HG03175 (cell line): ENCODE data around the gene FBXW7.

Source experiments
- ATAC-seq: cut with Tn5 transposase; IDR thresholded peaks from one replicate; pipeline ENCODE4 v1.9.1; 2021; ENCODE audit warnings: mild to moderate bottlenecking, moderate library complexity; ENCODE audit not compliant: unreplicated experiment

Gene FBXW7

DNA sequence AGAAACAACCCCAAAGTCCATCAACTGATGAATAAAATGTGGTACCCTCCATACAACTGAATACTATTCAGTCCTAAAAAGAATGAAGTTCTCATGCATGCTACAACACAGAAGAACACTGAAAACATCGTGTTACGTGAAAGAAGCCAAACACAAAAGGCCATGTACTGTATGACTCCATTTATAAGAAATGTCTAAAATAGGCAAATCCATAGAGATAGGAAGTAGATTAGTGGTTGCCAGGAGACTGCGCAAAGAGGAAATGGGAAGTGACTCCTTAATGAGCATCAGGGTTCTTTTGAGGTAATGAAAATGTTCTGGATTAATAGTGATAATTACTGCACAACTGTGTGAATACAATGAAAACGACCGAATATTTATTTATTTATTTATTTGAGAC is 23.4 kb downstream of the FBXW7 start:
- ATAC-seq = no peak

DNA sequence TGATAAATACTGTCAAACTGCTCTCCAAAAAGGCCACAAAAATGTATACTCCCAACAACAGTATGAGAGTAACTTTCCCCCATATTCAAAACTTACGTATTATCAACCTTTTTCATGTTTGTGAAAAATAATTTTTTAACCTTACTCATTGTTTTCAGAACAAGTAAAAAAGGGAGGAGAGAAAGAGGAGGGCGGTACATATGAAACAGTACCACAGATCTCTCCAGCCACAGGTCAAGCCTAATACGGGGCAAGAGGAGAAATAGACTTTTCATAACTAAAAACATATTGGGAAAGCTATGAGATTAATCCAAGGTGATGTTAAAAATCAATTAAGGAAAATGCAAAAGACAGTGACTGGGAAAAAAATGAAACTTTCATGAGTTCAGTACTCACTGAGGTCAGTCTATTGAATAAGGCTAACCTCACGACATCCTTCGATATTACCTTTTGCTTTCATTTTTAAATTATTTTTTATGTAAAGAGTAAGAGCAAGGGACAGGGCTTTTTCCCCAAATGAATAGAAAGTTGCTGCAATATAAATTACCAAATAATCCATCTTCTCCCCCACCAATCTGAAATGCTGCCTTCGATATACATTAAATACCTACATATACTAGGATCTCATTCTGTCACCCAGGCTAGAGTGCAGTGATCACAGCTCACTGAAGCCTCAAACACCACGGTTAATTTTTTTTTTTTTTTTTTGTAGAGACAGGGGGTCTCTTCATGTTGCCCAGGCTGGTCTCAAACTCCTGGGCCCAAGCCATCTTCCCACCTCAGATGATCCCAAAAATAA is 25.3 kb downstream of the FBXW7 start:
- ATAC-seq = peak; percentile 59

DNA sequence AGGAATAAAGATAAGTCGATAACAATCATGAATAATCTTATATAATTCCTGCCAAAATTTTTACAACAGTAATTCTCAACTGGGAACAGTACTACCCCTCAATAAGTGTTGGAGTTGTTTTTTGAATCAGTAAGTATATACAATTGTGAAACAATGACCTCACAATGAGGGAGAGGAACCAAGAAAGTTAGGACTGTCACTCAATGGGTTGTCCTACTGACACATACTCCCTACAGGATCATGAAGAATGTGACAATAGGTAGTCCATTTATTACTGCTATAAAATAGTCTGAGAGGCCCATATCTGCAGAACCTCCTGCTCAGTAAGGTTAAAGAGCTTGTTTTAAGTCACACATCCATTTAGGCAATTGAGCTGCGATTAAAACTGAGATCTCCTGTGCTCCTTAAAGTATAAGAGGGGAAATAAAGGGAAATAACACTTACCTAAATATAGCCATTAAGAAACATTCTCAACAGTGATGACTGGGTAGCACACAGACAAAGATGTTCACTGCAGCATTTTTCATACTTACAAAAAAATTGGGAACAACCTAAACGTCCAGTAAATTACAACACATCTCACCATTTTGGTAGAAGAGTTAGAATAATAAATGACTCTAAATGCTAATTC is 26.2 kb downstream of the FBXW7 start:
- ATAC-seq = no peak

DNA sequence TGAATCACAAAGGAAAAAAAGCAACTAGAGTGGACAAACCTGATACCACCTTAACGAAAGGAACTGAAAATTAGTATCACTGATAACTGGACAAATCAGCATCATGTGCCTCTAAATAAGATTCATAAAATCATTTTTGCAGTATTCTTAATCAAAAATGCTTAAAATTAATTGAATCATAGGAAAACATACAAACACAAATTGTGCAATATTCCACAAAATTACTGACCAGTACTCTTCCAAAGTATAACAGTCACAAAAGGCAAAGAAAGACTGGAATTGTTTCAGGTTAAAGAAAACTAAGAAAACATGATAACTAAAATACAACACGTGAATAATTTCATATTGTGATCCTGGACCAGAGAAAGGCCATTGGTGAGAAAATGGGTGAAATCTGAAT is 27.1 kb downstream of the FBXW7 start:
- no peak for ATAC-seq

DNA sequence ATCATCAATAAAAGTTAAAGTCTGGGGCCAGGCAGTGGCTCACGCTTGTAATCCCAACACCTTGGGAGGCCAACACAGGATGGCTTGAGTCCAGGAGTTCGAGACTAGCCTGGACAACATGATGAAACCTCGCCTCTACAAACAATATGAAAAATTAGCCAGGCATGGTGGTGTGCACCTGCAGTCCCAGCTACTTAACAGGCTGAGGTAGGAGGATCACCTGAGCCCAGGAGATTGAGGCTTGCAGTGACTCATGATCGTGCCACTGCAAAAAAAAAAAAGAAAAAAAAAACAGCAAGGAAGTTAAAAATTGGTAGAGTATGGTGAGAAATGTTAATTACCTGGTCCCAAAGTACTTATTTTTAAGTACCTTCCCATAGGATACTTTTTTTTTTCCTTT is 27.5 kb downstream of the FBXW7 start:
- ATAC-seq = no peak

DNA sequence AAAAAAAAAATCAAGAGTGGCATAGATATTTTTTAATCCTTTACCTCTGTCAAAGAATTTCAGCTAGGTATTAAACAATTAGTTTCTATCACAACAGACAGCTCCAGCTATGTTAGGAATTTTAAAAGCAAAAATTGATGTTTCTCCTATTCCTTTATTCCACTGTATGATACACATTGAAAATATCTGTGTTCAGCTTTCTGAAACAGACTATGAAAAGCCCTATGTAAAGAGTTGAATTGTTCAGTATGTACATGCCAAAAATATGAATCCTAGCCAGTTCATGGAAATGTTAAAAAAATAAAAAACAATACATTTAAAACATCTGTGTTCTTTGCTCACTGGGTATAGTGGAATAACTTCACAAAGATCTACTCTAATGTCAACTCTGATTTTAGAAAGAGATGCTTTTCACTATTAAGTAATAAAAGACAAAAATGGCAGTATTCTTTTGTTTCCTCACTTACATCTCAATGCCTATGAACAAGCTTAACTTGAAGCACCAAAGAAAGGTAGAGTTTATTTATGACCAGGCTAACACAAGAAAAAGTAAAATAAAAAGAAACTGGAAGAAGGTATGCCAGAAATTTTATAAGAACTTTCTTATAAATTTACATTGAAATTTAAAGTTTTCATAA is 32.1 kb downstream of the FBXW7 start:
- no peak for ATAC-seq

DNA sequence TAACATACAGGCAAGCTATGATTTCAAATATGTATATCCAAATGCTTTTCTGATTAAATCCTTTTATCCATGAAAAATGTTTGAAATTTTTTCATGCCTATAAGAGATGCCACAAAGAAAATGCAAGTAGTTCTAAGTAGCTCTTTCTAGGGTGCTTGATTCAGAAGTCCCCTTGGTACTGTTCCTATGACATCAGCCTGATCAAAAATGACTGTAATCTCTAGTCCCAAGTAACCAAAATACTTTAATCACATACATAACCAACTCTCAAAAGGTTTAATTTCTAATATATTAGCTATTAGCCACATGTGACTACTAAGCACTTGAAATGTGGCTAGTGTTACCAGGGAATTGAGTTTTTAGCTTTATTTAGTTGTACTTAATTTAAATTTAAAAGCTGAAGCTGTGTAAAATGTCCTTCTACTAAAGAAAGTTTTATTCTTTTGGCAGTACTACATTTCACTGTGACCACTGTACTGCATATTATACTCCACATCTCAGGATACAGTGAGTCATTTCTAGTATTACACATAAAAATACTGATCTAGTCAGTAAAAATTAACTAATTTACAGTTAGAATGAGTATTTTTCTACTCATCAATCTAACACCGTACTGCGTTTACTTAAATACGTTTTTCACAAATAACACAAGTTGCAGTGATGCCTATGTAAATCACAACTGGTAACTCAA is 33.9 kb downstream of the FBXW7 start:
- peak; percentile 52 for ATAC-seq

DNA sequence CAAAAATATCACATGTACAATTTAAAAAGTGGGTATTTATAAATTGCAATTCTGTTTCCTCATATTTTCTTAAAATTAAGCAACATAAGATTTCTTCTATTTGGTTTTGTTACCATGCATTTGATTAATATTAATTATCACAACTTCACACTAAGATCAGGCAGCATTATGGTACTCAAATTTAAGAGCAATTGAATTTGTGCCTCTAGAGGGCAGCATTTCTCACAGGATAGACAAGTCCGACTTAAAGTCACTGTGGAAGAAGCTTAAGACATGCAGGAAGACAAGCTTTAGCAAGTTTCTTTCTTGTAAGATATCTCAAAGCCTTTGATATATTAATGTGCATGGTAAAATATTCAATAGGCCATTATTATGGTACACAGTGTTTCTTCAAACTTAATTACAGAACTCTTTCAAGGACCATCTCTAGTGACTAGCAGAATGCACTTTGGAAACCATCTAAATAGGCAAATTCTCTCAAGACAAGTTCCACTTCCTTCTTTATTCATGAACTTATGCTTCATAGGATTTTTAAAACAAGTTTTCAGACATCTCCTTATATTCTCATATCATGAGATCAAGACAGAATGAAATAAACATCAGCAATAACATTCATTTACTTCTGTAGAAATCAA is 35.0 kb downstream of the FBXW7 start:
- ATAC-seq = peak; percentile 57

DNA sequence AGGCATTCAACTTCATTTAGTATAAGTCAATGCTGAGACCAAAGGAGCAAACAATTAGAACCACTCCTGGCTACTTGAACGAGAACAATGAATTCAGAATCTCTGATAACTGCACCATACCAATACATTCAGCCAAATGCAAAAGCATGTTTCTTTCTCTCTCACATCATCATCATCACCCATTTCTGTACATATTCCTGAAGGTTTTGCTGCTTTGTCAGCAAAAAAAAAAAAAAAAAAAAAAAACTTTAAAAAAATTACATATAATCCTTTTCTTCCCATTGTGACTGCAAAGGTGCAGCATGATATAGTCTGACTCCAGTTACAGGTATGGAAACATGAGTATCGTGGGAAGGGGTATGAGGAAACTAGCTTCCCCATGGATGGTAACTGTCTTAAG is 35.6 kb downstream of the FBXW7 start:
- ATAC-seq = no peak

DNA sequence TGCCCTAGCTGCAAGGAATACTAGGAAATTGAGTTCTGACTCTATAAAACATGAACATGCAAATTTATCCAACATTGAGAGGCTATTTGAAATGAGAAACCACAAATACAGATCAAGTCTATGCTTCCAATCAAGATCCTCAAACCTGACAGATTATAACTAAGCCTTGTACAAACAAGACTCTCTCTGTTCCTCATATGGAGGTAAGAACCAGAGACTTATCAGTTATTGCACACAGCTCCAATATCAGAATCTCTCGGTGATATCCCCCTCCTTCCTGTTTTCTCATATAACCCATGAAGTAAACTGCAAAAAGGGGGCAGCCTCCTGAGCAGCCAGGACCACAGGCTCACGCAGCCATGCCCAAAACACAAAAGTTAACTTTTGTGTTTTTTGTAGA is 36.5 kb downstream of the FBXW7 start:
- no peak for ATAC-seq

DNA sequence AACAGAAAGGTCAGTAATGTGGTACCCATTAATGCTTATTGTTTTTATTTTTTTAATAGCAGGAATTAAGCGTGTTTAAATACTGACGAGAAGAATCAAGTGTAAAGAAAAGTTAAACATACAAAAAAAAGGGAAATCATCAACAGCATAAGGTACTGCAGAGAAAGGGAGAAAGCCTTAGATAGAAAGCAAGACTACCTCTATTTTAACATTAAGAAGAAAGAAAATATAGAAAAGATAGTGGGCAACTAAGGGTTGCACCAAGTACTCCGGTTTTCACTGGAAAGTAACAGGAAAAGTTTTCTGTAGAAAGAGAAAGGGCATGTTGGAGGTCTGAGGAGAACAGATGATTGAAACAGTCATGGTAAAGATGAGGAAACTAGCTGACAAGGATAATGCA is 41.9 kb downstream of the FBXW7 start:
- no peak for ATAC-seq

DNA sequence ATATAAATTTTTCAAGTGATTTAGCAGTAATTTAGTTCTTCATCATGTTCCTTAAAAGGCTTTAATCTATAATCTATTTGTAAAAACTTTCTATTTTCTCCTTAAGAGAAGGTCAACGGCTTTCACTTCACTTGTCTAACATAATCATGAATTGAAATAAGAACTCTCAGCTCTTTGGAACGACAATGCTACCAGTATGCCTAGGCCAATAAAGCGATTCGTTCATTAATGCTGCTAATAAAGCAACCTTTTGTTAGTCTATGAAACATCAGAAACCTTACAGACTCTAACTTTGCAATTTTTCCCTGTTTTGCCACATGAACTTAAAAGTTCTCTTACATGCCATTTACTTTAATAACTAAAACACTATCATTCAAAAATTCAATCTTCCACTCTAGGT is 47.6 kb downstream of the FBXW7 start:
- no peak for ATAC-seq

DNA sequence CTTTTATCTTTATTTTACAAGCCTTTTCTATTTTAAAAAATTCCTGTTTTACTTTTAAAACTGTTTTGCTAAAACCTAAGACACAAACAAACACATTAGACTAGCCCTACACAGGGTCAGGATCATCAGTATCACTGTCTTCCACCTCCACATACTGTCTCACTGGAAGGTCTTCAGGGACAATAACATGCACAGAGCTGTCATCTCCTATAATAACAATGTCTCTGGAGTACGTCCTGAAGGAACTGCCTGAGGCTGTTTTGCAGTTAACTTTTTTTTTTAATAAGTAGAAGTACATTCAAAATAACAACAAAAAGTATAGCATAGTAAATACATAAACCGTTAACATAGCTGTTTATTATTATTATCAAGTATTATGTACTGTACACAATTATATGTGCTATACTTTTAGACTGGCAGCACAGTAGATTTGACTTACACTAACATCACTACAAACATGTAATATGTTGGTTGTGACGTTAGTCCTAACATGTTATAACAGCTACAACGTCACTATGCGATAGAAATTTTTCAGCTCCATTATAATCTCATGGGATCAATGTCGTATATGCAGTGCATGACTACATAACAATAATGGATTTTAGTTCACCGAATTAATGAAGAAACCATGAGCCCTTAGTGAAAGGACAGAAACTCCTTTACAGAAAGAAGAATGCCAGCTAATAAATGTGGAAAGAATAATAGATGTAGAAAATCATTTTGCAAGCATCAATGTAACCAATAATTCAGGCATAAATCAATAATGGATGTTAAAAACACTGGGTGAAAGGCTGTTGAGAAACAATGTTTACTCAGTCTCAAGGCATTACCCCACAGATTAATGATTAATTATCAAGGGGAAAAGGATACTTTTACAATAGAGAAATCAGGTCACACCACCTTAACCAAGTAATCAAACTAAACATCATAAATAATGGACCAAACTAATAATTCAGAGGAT is 49.2 kb downstream of the FBXW7 start:
- ATAC-seq = no peak

DNA sequence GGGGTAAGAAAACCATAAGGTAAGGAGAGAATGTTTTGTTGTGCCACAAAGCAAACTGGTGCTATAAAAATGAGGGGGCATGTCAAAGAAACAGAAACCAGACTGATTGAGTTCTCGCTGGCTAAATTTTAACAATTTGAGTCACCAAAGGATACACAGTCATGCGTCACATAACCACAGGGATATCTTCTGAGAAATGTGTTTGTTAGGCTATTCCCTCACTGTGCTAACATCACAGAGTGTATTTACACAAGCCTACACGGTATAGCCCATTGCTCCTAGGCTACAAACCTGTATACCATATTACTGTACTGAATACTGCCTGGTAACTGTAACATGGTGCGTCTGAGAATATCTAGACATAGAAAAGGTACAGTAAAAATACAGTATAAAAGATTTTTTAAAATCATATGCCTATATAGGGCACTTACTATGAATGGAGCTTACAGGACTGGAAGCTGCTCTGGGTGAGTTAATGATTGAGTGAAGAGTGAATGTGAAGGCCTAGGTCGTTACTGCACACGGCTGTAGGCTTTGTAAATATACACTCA is 50.1 kb downstream of the FBXW7 start:
- peak; percentile 97 for ATAC-seq

DNA sequence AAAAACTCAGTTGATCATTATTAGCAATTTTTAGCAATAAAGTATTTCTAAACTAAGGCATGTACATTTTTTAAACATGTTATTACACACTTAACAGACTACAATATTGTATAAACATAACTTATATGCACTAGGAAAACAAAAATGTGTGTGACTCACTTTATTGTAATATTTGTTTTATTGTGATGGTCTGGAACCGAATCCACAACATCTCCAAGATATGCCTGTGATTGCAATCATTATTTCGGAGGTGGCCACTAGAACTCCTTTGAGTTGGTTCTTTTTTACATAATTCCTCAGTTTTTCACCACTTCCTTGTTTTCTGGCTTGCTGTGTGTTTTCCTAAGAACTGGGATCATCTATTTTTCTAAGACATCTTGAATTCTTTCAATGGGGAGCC is 53.7 kb downstream of the FBXW7 start:
- no peak for ATAC-seq

DNA sequence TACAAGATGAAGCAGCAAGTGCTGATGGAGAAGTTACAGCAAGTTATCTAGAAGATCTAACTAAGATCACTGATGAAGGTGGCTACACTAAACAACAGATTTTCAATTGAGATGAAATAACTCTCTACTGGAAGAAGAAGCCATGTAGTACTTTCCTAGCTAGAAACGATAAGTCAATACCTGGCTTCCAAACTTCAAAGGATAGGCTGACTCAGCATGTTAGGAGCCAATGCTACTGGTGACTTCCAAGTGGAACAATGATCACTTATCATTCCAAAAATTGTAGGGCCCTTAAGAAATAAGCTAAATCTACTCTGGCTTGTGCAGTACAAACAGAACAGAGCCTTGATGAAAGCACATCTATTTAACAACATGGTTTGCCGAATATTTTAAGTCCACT is 55.0 kb downstream of the FBXW7 start:
- ATAC-seq = no peak

DNA sequence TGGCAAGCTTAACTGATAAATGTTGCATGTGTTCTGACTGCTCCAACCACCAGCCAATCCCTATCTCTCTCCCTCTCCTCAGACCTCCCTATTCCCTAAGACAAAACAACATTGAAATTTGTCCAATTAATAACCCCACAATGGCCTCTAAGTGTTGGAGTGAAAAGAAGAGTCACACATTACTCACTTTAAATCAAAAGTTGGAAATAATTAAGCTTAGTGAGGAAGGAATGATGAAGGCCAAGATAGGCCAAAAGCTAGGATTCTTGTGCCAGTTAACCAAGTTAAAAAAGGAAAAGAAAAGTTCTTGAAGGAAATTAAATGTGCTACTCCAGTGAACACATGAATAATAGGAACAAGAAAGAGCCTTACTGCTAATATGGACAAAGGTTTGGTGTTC is 55.6 kb downstream of the FBXW7 start:
- ATAC-seq = no peak

DNA sequence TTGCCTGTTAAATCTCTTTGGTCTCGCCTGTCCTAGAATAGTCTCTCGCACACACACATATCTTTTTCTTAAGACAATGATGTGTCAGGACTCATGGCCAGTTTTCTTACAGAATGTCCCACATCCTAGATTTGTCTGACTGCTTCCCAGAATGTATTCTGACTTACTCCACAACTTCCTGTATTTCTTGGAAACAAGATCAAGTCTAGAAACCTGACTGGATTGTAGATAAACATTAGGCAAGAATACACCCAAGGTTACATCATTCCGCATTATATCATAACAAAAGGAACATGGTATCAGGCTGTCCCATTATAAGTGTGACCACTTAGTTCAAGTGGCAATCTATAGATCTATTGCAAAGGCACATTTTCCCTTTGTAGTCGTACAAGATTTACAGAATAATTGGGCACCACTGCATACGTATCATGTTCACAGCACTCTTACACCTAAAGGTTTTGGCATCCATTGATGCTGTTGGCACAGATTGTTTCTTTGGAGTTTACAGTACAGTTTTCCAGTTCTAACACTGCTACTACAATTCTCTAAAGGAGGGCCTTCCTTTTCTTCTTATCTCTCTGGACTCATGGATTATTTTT is 56.4 kb downstream of the FBXW7 start:
- ATAC-seq = no peak

DNA sequence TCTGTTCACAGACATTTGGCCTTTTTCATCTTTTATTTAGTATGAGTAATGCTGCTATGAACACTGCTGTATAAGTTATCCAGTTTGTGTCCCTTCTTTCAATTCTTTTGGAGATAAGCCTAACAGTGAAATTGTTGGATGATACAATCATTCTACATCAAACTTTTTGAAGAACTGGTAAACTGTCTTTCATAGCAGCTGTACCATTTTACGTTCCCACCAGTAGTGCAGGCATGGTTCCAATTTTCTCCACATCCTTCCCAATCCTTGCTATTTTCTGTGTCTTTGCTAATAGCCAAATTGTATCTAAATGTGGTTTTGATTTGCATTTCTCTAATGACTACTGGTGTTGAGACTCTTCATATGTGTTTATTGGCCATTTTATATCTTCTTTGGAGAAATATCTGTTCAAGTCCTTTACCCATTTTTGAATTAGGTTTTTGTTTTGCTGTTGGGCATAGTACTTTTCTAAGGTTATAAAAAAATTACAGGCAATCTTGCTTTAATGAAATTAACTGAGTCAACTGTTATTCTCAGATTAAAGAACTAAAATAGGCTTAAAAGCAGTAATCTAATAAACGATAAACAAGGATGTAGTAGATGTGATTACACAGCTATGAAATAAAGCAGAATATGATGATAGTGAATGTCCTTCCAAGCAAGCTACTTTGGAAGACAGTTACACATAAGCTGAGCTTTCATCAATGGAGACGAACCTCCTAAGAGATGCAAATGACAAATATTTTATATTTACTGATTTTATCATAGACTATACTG is 57.2 kb downstream of the FBXW7 start:
- ATAC-seq = no peak
